Stimulated activated CD8-positive, alpha-beta memory T cell treated with anti-CD3 and anti-CD28 coated beads, Interleukin-2, amount 100 ng/mL, for 48 hours (primary cell): ENCODE data around the gene ALX4.

ENCODE experiments used
- DNase-seq, 2 donors: peaks; one replicate each; pipeline ENCODE4 v3.0.0-alpha.2; 2020; ENCODE audit warnings: low read depth in 2 of 2

ALX4 gene

GRCh38 chr11:44315947-44316658 lies 6.2 kb upstream of the ALX4 start:
- no peak for DNase-seq

- no peak for DNase-seq
Observed at GRCh38 chr11:44314733-44315132, 4.8 kb upstream of the ALX4 start.

- DNase-seq: no peak
Observed at GRCh38 chr11:44313761-44314489, 4.0 kb upstream of the ALX4 start.

GRCh38 chr11:44312876-44313275 lies 2.9 kb upstream of the ALX4 start:
- DNase-seq: no peak

- DNase-seq: no peak
Observed at GRCh38 chr11:44311339-44312261, 1.7 kb upstream of the ALX4 start.

- DNase-seq: no peak
Observed at GRCh38 chr11:44310463-44311272, 729 bp upstream of the ALX4 start.

GRCh38 chr11:44310206-44310462 lies 195 bp upstream of the ALX4 start:
- no peak for DNase-seq

GRCh38 chr11:44308923-44309477 lies 939 bp downstream of the ALX4 start:
- DNase-seq: no peak

- DNase-seq: no peak
Observed at GRCh38 chr11:44308256-44308922, 1.6 kb downstream of the ALX4 start.

GRCh38 chr11:44307340-44308099 lies 2.4 kb downstream of the ALX4 start:
- no peak for DNase-seq

GRCh38 chr11:44306918-44307244 lies 3.1 kb downstream of the ALX4 start:
- DNase-seq: no peak

GRCh38 chr11:44306052-44306917 lies 3.7 kb downstream of the ALX4 start:
- DNase-seq: no peak

GRCh38 chr11:44305470-44306051 lies 4.4 kb downstream of the ALX4 start:
- no peak for DNase-seq

GRCh38 chr11:44305026-44305469 lies 4.9 kb downstream of the ALX4 start:
- no peak for DNase-seq

- no peak for DNase-seq
Observed at GRCh38 chr11:44304091-44305025, 5.6 kb downstream of the ALX4 start.

- no peak for DNase-seq
Observed at GRCh38 chr11:44303401-44303938, 6.5 kb downstream of the ALX4 start.

GRCh38 chr11:44301564-44302271 lies 8.2 kb downstream of the ALX4 start:
- DNase-seq: no peak
